ENCODE data around the gene OPN3. TPM values are rescaled to one million over a fixed set of nuclear protein-coding genes. Genes with fewer than 3 reads are reported as not detected.

The OPN3 gene
- total RNA-seq, 1 donor from 2014 or later: 12.5 TPM

GRCh38 chr1:241548008-241548407, 92.2 kb downstream of the OPN3 start:
- Mint-ChIP-seq H3K4me1 (ENCODE audit: low read depth, unreplicated experiment) (no peaks in the 10 kb centered on the region), H3K4me3 (ENCODE audit: unreplicated experiment) (no peak overlapping the region), H3K27me3 (ENCODE audit: unreplicated experiment) (no peaks in the 10 kb centered on the region), H3K36me3 (ENCODE audit: unreplicated experiment) (no peaks in the 10 kb centered on the region), H3K9me3 (ENCODE audit: unreplicated experiment) (no peaks in the 10 kb centered on the region), H3K27ac (ENCODE audit: unreplicated experiment) (no peak overlapping the region)
- TF ChIP-seq CTCF (IDR thresholded peaks at IDR 0.05; ENCODE audit: partially characterized antibody, unreplicated experiment): no peak
- DNase-seq: no peak

Other genes with a start within 250 kb of the OPN3 start
- 51.0 TPM for gene FH, start 120.6 kb downstream of the OPN3 start, total RNA-seq (ENCODE audit: unreplicated experiment)
- gene KMO, start 108.0 kb downstream of the OPN3 start, total RNA-seq (ENCODE audit: unreplicated experiment): not detected
- 23.3 TPM for gene CHML, start within 50 bp of the OPN3 start, total RNA-seq (ENCODE audit: unreplicated experiment)
- gene WDR64, start 11.9 kb upstream of the OPN3 start, total RNA-seq (ENCODE audit: unreplicated experiment): not detected
- 2.2 TPM for gene EXO1, start 207.8 kb upstream of the OPN3 start, total RNA-seq (ENCODE audit: unreplicated experiment)